A549 (cell line): ENCODE results near the gene PKIG. TPM values are rescaled to one million over a fixed set of nuclear protein-coding genes. Genes with fewer than 3 reads are reported as not detected.

Experiments used
- ATAC-seq, 2 experiments: fragments of 200-7000 bp in 1 of 2; fragments of >200 bp in 1 of 2; cut with Nextera tagmentation in 1 of 2; cut with Tn5 transposase in 1 of 2; 3 replicates each; pipeline versions ENCODE4 v1.8.0 to v1.9.1; 2018 to 2020; ENCODE audit warnings: mild to moderate bottlenecking in 1 of 2, moderate library complexity in 1 of 2
- CTCF ChIA-PET: fragments of 300-600 bp; sonication (Branson Sonifier 250); formaldehyde crosslinking; extraction: SDS; loops from one replicate; lab custom pipeline; 2021; ENCODE audit warnings: antibody characterized with exemption, inconsistent platforms; lab: Yijun Ruan, JAX
- POLR2A ChIA-PET: fragments of 350-600 bp; formaldehyde crosslinking; extraction: SDS; loops from one replicate; lab custom pipeline; 2021; ENCODE audit warnings: antibody characterized with exemption, inconsistent platforms; lab: Yijun Ruan, JAX
- DNase-seq, 2 experiments: peaks; one replicate each; pipeline versions ENCODE4 v3.0.0 to v3.0.0-alpha.2; 2011 to 2016; ENCODE audit warnings: low read depth in 1 of 2, low spot score in 1 of 2
- FAIRE-seq: peaks from 2 replicates; lab custom pipeline; 2011; peaks lifted over from hg19 to GRCh38; lab: Jason Lieb, UNC
- H3K27ac ChIP-seq, 2 experiments: fragments of >200 bp; sonication (Bioruptor Twin); formaldehyde crosslinking; 3 replicates each; pipeline ENCODE4 v1.5.1; 2016 to 2017
- H3K4me1 ChIP-seq: fragments of >200 bp; sonication (Bioruptor Twin); formaldehyde crosslinking; 3 replicates; pipeline ENCODE4 v1.6.1; 2016
- H3K4me2 ChIP-seq: fragments of >200 bp; sonication (Bioruptor Twin); formaldehyde crosslinking; 3 replicates; pipeline ENCODE4 v1.6.1; 2016
- H3K4me3 ChIP-seq: fragments of >200 bp; sonication (Bioruptor Twin); formaldehyde crosslinking; 3 replicates; pipeline ENCODE4 v1.5.1; 2016
- H3K9me3 ChIP-seq: fragments of >200 bp; sonication (Bioruptor Twin); formaldehyde crosslinking; 3 replicates; pipeline ENCODE4 v1.6.1; 2016
- BHLHE40 ChIP-seq: IDR thresholded peaks from 2 replicates; pipeline ENCODE4 v1.6.1; 2012; ENCODE audit warnings: low read depth, low read length, inconsistent platforms
- CBX2 ChIP-seq: fragments of 200-600 bp; sonication (generic); IDR thresholded peaks from 2 replicates; pipeline ENCODE4 v1.6.1; 2016; ENCODE audit warnings: low read depth, mild to moderate bottlenecking, borderline replicate concordance
- CBX8 ChIP-seq: fragments of 200-600 bp; sonication (generic); IDR thresholded peaks from 2 replicates; pipeline ENCODE4 v1.6.1; 2016
- CEBPB ChIP-seq, 2 experiments: fragments of >200 bp in 1 of 2; sonication (Bioruptor Twin) in 1 of 2; formaldehyde crosslinking in 1 of 2; IDR thresholded peaks; 2 replicates each; pipeline ENCODE4 v1.6.1; 2012 to 2016
- CHD4 ChIP-seq: fragments of 200-600 bp; sonication (generic); IDR thresholded peaks from 2 replicates; pipeline ENCODE4 v1.6.1; 2016; ENCODE audit warnings: antibody characterized with exemption, mild to moderate bottlenecking, borderline replicate concordance
- E2F6 ChIP-seq: IDR thresholded peaks from 2 replicates; pipeline ENCODE4 v1.6.1; 2012; ENCODE audit warnings: low read depth, borderline replicate concordance
- ELK1 ChIP-seq: fragments of 150-350 bp; IDR thresholded peaks from 2 replicates; pipeline ENCODE4 v1.6.1; 2014; ENCODE audit warnings: low read depth, mild to moderate bottlenecking, low read length
- ESRRA ChIP-seq: fragments of 150-350 bp; IDR thresholded peaks from 2 replicates; pipeline ENCODE4 v1.6.1; 2014; ENCODE audit warnings: mild to moderate bottlenecking, low read length, borderline replicate concordance
- FOSL2 ChIP-seq, 2 experiments: fragments of 450-650 bp in 1 of 2; fragments of >200 bp in 1 of 2; sonication (Bioruptor Twin) in 1 of 2; formaldehyde crosslinking; IDR thresholded peaks; 2 replicates each; pipeline versions ENCODE4 v1.5.0 to v1.6.1; 2016 to 2020; ENCODE audit warnings: mild to moderate bottlenecking in 1 of 2, moderate library complexity in 1 of 2
- FOXS1 ChIP-seq: fragments of 250-450 bp; sonication (Bioruptor Pico); IDR thresholded peaks from 2 replicates; pipeline ENCODE4 v1.5.0; 2020; ENCODE audit warnings: mild to moderate bottlenecking, moderate library complexity
- HDAC2 ChIP-seq: fragments of 200-600 bp; sonication (generic); IDR thresholded peaks from 2 replicates; pipeline ENCODE4 v1.6.1; 2016
- HOXB5 ChIP-seq: fragments of 250-450 bp; sonication (Bioruptor Pico); IDR thresholded peaks from 2 replicates; pipeline ENCODE4 v1.5.0; 2020; ENCODE audit warnings: mild to moderate bottlenecking, moderate library complexity
- JUNB ChIP-seq: fragments of >200 bp; sonication (Bioruptor Twin); formaldehyde crosslinking; IDR thresholded peaks from 2 replicates; pipeline ENCODE4 v1.6.1; 2016
- KDM5A ChIP-seq: fragments of 200-600 bp; sonication (generic); IDR thresholded peaks from 2 replicates; pipeline ENCODE4 v1.6.1; 2016; ENCODE audit warnings: antibody characterized with exemption, mild to moderate bottlenecking
- MAZ ChIP-seq: fragments of 150-350 bp; IDR thresholded peaks from 2 replicates; pipeline ENCODE4 v1.6.1; 2014; ENCODE audit warnings: antibody characterized with exemption, low read depth, low read length, borderline replicate concordance
- NFE2L2 ChIP-seq: fragments of 150-350 bp; conservative IDR thresholded peaks from 2 replicates; pipeline ENCODE4 v1.6.1; 2014; ENCODE audit warnings: low read length
- POLR2A ChIP-seq: IDR thresholded peaks from 2 replicates; pipeline ENCODE4 v1.6.1; 2012; ENCODE audit warnings: mild to moderate bottlenecking, low read length
- RAD21 ChIP-seq, 2 experiments: fragments of >200 bp in 1 of 2; sonication (Bioruptor Twin) in 1 of 2; formaldehyde crosslinking in 1 of 2; IDR thresholded peaks in 1 of 2; conservative IDR thresholded peaks in 1 of 2; 2 replicates in 1 of 2; 3 replicates in 1 of 2; pipeline ENCODE4 v1.6.1; 2012 to 2018; ENCODE audit warnings: inconsistent platforms in 1 of 2
- SMC3 ChIP-seq: fragments of >200 bp; sonication (Bioruptor Twin); formaldehyde crosslinking; IDR thresholded peaks from 3 replicates; pipeline ENCODE4 v1.6.1; 2018; ENCODE audit warnings: inconsistent platforms
- ZC3H11A ChIP-seq: fragments of 450-650 bp; IDR thresholded peaks from 2 replicates; pipeline ENCODE4 v1.6.1; 2014; ENCODE audit warnings: antibody characterized with exemption, mild to moderate bottlenecking
- ZFP36 ChIP-seq: fragments of 450-650 bp; IDR thresholded peaks from 2 replicates; pipeline ENCODE4 v1.6.1; 2014; ENCODE audit warnings: borderline replicate concordance; ENCODE audit not compliant: partially characterized antibody
- ZNF302 ChIP-seq: fragments of 250-450 bp; sonication (Bioruptor Pico); IDR thresholded peaks from 2 replicates; pipeline ENCODE4 v1.9.0; 2021; ENCODE audit warnings: inconsistent platforms, mild to moderate bottlenecking, moderate library complexity
- WGBS: methylation state at CpG from one replicate; pipeline ENCODE4 v1.1.6; 2017; ENCODE audit errors: missing lambda C conversion rate; 5-methylcytosine and 5-hydroxymethylcytosine counted together
- polyA plus RNA-seq, 4 experiments: library from polyadenylated mRNA; depleted of rRNA in 3 of 4; stranded (reverse); fragments of >200 nt; fragmentation: RNase III in 1 of 4; extraction: RNeasy Plus Mini Kit Qiagen cat#74134 plus additional on column Dnase treatment in 1 of 4; gene quantifications; 2 replicates in 3 of 4; 3 replicates in 1 of 4; pipeline ENCODE4 v1.2.3, GENCODE V29; 2011 to 2017
- TF ChIP-seq, protein P1 (sequence below): fragments of 450-650 bp; IDR thresholded peaks from 2 replicates; pipeline ENCODE4 v1.6.1; 2014; ENCODE audit warnings: antibody characterized with exemption
- TF ChIP-seq, protein P2 (sequence below): IDR thresholded peaks from 2 replicates; pipeline ENCODE4 v1.6.1; 2012

The PKIG gene
- polyA plus RNA-seq, 2 of the 4 experiments (the other 2 are of a cell fraction), result 24.0 to 31.1 TPM

- 86% methylated on average over 5 of the region's 5 CpGs for WGBS
- H3K4me1 ChIP-seq, result peaks cover 46% of the 10 kb centered on the region
- ChIA-PET CTCF (interaction anchor here (0.6 to 13.0 kb wide), 3 partner anchors 35 to 430 kb away, joined by 3 to 126 read pairs (median 3); no protein-coding TSS in a partner anchor), POLR2A (no interaction called here)
- H3K27ac ChIP-seq, result no peak overlapping the region
- FAIRE-seq (no peak), DNase-seq (no peak), ATAC-seq (no peak)
- no peak overlapping the region for H3K4me2 ChIP-seq
- TF ChIP-seq NFE2L2 (no peak), CHD4 (no peak), POLR2A (no peak), CEBPB (IDR thresholded peaks at IDR 0.05) (no peak), MAZ (no peak), FOXS1 (CRISPR knock-in tag) (no peak), KDM5A (no peak), CBX2 (no peak), HOXB5 (CRISPR knock-in tag) (no peak), CBX8 (no peak), ZNF302 (CRISPR knock-in tag) (no peak), BHLHE40 (no peak), ELK1 (no peak), JUNB (no peak), SMC3 (no peak), RAD21 (conservative IDR thresholded peaks at IDR 0.05 in 1 of 2, IDR thresholded peaks at IDR 0.05 in 1 of 2) (no peak)
- TF ChIP-seq, protein P1, sequence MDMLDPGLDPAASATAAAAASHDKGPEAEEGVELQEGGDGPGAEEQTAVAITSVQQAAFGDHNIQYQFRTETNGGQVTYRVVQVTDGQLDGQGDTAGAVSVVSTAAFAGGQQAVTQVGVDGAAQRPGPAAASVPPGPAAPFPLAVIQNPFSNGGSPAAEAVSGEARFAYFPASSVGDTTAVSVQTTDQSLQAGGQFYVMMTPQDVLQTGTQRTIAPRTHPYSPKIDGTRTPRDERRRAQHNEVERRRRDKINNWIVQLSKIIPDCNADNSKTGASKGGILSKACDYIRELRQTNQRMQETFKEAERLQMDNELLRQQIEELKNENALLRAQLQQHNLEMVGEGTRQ, result no peak
- TF ChIP-seq, protein P2, sequence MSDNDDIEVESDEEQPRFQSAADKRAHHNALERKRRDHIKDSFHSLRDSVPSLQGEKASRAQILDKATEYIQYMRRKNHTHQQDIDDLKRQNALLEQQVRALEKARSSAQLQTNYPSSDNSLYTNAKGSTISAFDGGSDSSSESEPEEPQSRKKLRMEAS, result no peak
- no peaks in the 10 kb centered on the region for H3K9me3 ChIP-seq
- H3K4me3 ChIP-seq, result no peak overlapping the region
Observed at GRCh38 chr20:44648068-44648467, 65.7 kb downstream of the PKIG start.

- no peak for FAIRE-seq
- WGBS, result 85% methylated on average over 7 of the region's 7 CpGs
- Histone ChIP-seq H3K27ac (no peak overlapping the region), H3K4me3 (no peak overlapping the region), H3K9me3 (no peaks in the 10 kb centered on the region), H3K4me2 (no peak overlapping the region), H3K4me1 (peaks cover 41% of the 10 kb centered on the region)
- no peak for DNase-seq
- ChIA-PET CTCF (interaction anchor here (1.1 to 13.0 kb wide), 4 partner anchors 11 to 35 kb away, joined by 3 to 126 read pairs (median 4); no protein-coding TSS in a partner anchor), POLR2A (no interaction called here)
- ATAC-seq, result no peak
- TF ChIP-seq ESRRA (no peak), HDAC2 (no peak), FOSL2 (IDR thresholded peaks at IDR 0.05) (no peak), FOSL2 (CRISPR knock-in tag; IDR thresholded peaks at IDR 0.05) (no peak)
Observed at GRCh38 chr20:44648579-44648978, 66.2 kb downstream of the PKIG start.

DNA sequence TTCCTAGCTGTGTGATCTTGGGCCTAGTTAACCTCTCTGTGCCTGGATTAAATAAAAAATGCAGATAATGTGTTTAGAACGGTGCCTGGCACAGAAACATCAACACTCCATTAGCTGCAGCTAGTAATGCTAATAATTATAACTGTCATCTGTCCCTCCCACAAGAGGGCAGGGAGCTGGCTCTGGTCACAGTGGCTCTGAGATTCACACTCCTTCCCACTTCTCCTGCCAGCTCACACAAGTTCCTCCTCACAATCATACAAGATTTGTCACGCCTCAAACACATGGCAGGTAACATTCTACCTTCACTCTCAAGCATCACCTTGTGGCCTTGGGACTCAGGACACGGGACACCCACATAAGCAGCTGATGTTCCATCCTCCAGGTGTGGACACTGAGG, 66.7 kb downstream of the PKIG start:
- Histone ChIP-seq H3K27ac (no peak overlapping the region), H3K4me3 (no peak overlapping the region), H3K4me1 (peaks cover 36% of the 10 kb centered on the region), H3K9me3 (no peaks in the 10 kb centered on the region), H3K4me2 (no peak overlapping the region; the same call in 2 of the 3 replicates)
- ChIA-PET POLR2A (no interaction called here), CTCF (interaction anchor here (1.1 to 13.0 kb wide), 6 partner anchors 11 to 38 kb away, joined by 3 to 126 read pairs (median 4); no protein-coding TSS in a partner anchor)
- ATAC-seq (no peak), DNase-seq (no peak), FAIRE-seq (no peak)
- no peak for TF ChIP-seq RAD21 (conservative IDR thresholded peaks at IDR 0.05 in 1 of 2, IDR thresholded peaks at IDR 0.05 in 1 of 2)
- TF ChIP-seq ZC3H11A, result no peak
- TF ChIP-seq E2F6, result no peak
- TF ChIP-seq ZFP36, result peak; percentile 22
- 90% methylated on average over 3 of the region's 3 CpGs for WGBS
